GM21526 (cell line): ENCODE data around the gene GLE1.
"Not testable (repeated sequence)": the region's sequence is repeated elsewhere in the genome, so short reads cannot be mapped to it uniquely, and the experiment has no call there.

ENCODE experiments used
- ATAC-seq: cut with Tn5 transposase; IDR thresholded peaks from one replicate; pipeline ENCODE4 v1.9.1; 2021; ENCODE audit warnings: moderate library complexity; ENCODE audit not compliant: unreplicated experiment, low FRiP score

GLE1 gene

GRCh38 chr9:128586934-128587333 is 82.4 kb downstream of the GLE1 start:
- ATAC-seq = not testable (repeated sequence)

- ATAC-seq = no peak
Observed at GRCh38 chr9:128587453-128587852, 82.9 kb downstream of the GLE1 start.

- ATAC-seq = no peak
Observed at GRCh38 chr9:128588581-128589233, 84.2 kb downstream of the GLE1 start.
